Measurements from ENCODE around the gene BTBD9. TPM values are rescaled to one million over a fixed set of nuclear protein-coding genes. Genes with fewer than 3 reads are reported as not detected.

Gene BTBD9
- polyA plus RNA-seq, 2 of the 4 experiments (the other 2 are of a cell fraction): 2.3 to 4.6 TPM

DNA sequence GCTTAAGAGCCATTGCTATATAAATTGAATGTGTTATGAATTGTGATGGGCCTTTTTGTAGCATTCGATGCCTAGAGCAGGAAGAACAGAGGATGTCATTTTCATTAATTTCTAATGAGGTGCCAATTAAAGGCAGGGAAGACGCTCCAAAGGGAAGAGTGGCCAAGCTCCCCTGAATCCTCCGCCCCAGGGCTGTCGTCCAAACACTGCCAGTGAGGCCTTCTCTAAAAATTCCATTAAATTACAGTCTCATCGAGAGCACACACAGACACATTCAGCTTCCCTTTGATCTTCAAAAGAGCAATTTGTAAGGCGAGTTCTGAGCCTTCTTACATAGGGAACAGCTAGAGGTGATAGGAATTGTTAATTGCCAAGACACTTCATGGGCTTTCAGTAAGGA is 520.2 kb downstream of the BTBD9 start:
- 89% methylated on average over 6 of the region's 6 CpGs for WGBS (ENCODE audit: missing lambda C conversion rate)
- POLR2A ChIA-PET: no interaction called here
- CTCF ChIA-PET: no interaction called here
- no peak overlapping the region for H3K4me2 ChIP-seq
- no peak for DNase-seq (ENCODE audit: low read depth in 1 of 2, low spot score in 1 of 2)
- ATAC-seq: no peak
- no peaks in the 10 kb centered on the region for H3K4me1 ChIP-seq
- no peak for FAIRE-seq
- H3K27ac ChIP-seq: no peak overlapping the region
- TF ChIP-seq ZNF302 (CRISPR knock-in tag; IDR thresholded peaks at IDR 0.05) (no peak), HMGXB4 (CRISPR knock-in tag; IDR thresholded peaks at IDR 0.05; ENCODE audit: borderline replicate concordance) (no peak), RAD21 (conservative IDR thresholded peaks at IDR 0.05 in 1 of 2, IDR thresholded peaks at IDR 0.05 in 1 of 2) (no peak), KDM1A (IDR thresholded peaks at IDR 0.05; ENCODE audit: low read depth) (no peak), CHD4 (IDR thresholded peaks at IDR 0.05; ENCODE audit: borderline replicate concordance) (no peak), TP53 (CRISPR knock-in tag; IDR thresholded peaks at IDR 0.05) (no peak), HEYL (CRISPR knock-in tag; IDR thresholded peaks at IDR 0.05) (no peak)
- no peaks in the 10 kb centered on the region for H3K9me3 ChIP-seq
- no peak overlapping the region for H3K4me3 ChIP-seq

- POLR2A ChIA-PET: no interaction called here
- TF ChIP-seq HDAC2 (IDR thresholded peaks at IDR 0.05) (no peak), ZSCAN20 (CRISPR knock-in tag; IDR thresholded peaks at IDR 0.05) (no peak), EHMT2 (IDR thresholded peaks at IDR 0.05; ENCODE audit: low read depth) (no peak), JUNB (IDR thresholded peaks at IDR 0.05) (no peak), ELK1 (IDR thresholded peaks at IDR 0.05; ENCODE audit: low read depth, low read length) (no peak), MAZ (IDR thresholded peaks at IDR 0.05; ENCODE audit: borderline replicate concordance, low read depth, low read length) (no peak), RCOR1 (IDR thresholded peaks at IDR 0.05; ENCODE audit: low read depth, low read length) (no peak), HOXB13 (CRISPR knock-in tag; IDR thresholded peaks at IDR 0.05; ENCODE audit: low read depth) (no peak), HOXA7 (CRISPR knock-in tag; IDR thresholded peaks at IDR 0.05) (no peak), NFE2L2 (conservative IDR thresholded peaks at IDR 0.05; ENCODE audit: low read length) (no peak), JUN (IDR thresholded peaks at IDR 0.05) (no peak), CBX8 (IDR thresholded peaks at IDR 0.05) (no peak), RAD21 (conservative IDR thresholded peaks at IDR 0.05 in 1 of 2, IDR thresholded peaks at IDR 0.05 in 1 of 2) (no peak), CHD2 (IDR thresholded peaks at IDR 0.05; ENCODE audit: low read length, partially characterized antibody) (no peak), TP53 (CRISPR knock-in tag; IDR thresholded peaks at IDR 0.05) (no peak)
- TF ChIP-seq, protein P1, sequence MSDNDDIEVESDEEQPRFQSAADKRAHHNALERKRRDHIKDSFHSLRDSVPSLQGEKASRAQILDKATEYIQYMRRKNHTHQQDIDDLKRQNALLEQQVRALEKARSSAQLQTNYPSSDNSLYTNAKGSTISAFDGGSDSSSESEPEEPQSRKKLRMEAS (IDR thresholded peaks at IDR 0.05): no peak
- DNase-seq (ENCODE audit: low read depth in 1 of 2, low spot score in 1 of 2): no peak
- no peak for ATAC-seq
- Histone ChIP-seq H3K4me1 (no peaks in the 10 kb centered on the region), H3K4me3 (no peak overlapping the region), H3K9me3 (no peaks in the 10 kb centered on the region), H3K27ac (no peak overlapping the region), H3K4me2 (no peak overlapping the region)
- CTCF ChIA-PET: no interaction called here
- FAIRE-seq: no peak
- 92% methylated on average over 2 of the region's 2 CpGs for WGBS (ENCODE audit: missing lambda C conversion rate)
These were observed 520.9 kb downstream of the BTBD9 start for GRCh38 chr6:38118791-38119365.

Small RNA genes within 50 kb of the gene (small RNA-seq; reads per million reads assigned to genes)
- 0 reads per million in 6 experiments for gene RF00019
- 0 reads per million in 6 experiments for gene RF00279

Other genes with a start within 250 kb of the BTBD9 start
- 97.4 and 128 TPM in 2 replicates for gene GLO1, start 63.2 kb upstream of the BTBD9 start, polyA plus RNA-seq (2011; rRNA removed)
- 98.4 to 106 TPM (median 105 TPM) in 3 replicates for gene GLO1, start 63.2 kb upstream of the BTBD9 start, polyA plus RNA-seq (2017; fragmentation: RNase III; extraction: RNeasy Plus Mini Kit Qiagen cat#74134 plus additional on column Dnase treatment)
- not detected in 2 replicates for gene DNAH8, start 75.4 kb upstream of the BTBD9 start, polyA plus RNA-seq (2011; rRNA removed)
- not detected in 3 replicates for gene DNAH8, start 75.4 kb upstream of the BTBD9 start, polyA plus RNA-seq (2017; fragmentation: RNase III; extraction: RNeasy Plus Mini Kit Qiagen cat#74134 plus additional on column Dnase treatment)

All from A549 (cell line).